ENCODE measurements around the gene PNPLA7.

PNPLA7 gene

DNA sequence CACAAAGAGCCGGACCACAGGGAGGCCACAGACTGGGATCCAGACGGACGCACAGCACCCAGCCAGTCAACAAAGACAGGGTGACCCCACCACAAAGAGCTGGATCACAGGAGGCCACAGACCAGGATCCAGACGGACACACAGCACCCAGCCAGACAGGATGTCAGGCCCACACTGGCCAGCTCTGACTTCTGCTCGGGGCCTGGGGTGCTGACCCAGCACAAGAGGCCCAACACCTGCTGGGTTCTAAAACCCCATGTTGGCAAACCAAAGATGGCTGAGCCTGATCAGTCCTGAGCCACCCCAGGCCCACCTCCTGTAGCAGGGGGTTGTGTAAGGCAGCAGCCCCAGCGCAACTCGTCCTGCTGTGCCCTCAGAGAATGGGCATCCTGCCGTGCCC is 33.8 kb upstream of the PNPLA7 start:
- Histone ChIP-seq H3K4me3 (ENCODE audit: low read length) (no peak overlapping the region), H3K4me1 (ENCODE audit: control insufficient read depth, low read depth, low read length) (peaks cover 1% of the 10 kb centered on the region), H3K27me3 (ENCODE audit: control insufficient read depth, insufficient read depth, low read length) (no peaks in the 10 kb centered on the region), H3K36me3 (ENCODE audit: control insufficient read depth, low read depth, low read length) (peaks cover 56% of the 10 kb centered on the region), H3K27ac (ENCODE audit: low read length) (no peak overlapping the region), H3K9me3 (ENCODE audit: control insufficient read depth, low read depth, low read length) (no peaks in the 10 kb centered on the region), H3K9ac (ENCODE audit: low read length) (no peak overlapping the region)

DNA sequence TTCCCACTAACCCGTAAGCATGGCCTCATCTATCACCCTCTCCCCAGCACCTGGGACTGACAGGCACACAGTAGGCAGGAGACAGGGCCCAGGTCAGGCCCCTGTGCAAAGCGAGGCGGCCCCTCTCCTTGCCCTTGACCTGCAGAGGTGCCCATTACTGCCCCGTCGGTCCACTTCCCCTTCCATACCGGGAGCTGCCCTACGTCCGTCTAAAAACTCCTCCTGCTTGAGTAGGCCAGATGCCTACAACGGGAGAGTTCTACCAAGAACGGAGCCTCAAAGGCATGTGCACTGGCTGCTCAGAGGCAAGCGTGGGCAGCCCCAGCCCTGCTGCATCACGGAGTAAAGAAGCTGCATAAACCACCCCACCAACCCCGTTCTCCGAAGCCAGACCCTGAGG is 33.1 kb upstream of the PNPLA7 start:
- H3K9ac ChIP-seq (ENCODE audit: low read length), result no peak overlapping the region
- H3K27me3 ChIP-seq (ENCODE audit: control insufficient read depth, insufficient read depth, low read length), result no peaks in the 10 kb centered on the region
- H3K36me3 ChIP-seq (ENCODE audit: control insufficient read depth, low read depth, low read length), result peaks cover 50% of the 10 kb centered on the region
- H3K4me1 ChIP-seq (ENCODE audit: control insufficient read depth, low read depth, low read length), result no peaks in the 10 kb centered on the region
- no peaks in the 10 kb centered on the region for H3K9me3 ChIP-seq (ENCODE audit: control insufficient read depth, low read depth, low read length)
- no peak overlapping the region for H3K4me3 ChIP-seq (ENCODE audit: low read length)
- H3K27ac ChIP-seq (ENCODE audit: low read length), result no peak overlapping the region

DNA sequence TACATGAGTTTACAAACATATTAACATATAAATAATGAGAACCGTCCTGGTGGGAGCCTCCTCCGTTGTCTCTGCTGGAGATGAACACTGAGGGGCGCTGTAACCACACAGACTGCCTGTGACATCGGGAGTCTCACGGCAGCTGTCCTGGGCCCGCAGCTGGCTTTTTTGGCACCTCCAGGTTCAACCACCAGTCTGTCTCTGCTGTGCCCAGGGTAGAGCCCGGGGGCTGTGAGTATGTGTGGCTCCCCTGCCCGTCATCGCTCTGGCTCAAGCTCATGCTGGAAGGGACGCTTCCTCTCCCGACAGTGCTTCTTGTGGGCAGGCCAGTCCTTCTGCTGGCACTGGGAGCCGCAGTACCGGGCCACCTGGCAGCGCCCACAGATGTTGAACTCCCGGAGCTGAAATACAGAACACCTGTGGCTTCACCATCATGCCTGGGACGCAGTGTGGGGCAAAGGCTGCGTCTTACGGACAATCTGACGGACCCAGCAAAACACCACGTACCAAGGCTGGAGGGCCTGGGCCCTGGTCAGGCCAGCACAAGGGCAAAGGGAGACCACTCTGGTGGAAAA is 32.2 kb upstream of the PNPLA7 start:
- no peak overlapping the region for H3K27ac ChIP-seq (ENCODE audit: low read length)
- peaks cover 41% of the 10 kb centered on the region for H3K36me3 ChIP-seq (ENCODE audit: control insufficient read depth, low read depth, low read length)
- no peaks in the 10 kb centered on the region for H3K9me3 ChIP-seq (ENCODE audit: control insufficient read depth, low read depth, low read length)
- no peaks in the 10 kb centered on the region for H3K27me3 ChIP-seq (ENCODE audit: control insufficient read depth, insufficient read depth, low read length)
- H3K4me3 ChIP-seq (ENCODE audit: low read length), result no peak overlapping the region
- H3K9ac ChIP-seq (ENCODE audit: low read length), result no peak overlapping the region
- H3K4me1 ChIP-seq (ENCODE audit: control insufficient read depth, low read depth, low read length), result peaks cover 5% of the 10 kb centered on the region

DNA sequence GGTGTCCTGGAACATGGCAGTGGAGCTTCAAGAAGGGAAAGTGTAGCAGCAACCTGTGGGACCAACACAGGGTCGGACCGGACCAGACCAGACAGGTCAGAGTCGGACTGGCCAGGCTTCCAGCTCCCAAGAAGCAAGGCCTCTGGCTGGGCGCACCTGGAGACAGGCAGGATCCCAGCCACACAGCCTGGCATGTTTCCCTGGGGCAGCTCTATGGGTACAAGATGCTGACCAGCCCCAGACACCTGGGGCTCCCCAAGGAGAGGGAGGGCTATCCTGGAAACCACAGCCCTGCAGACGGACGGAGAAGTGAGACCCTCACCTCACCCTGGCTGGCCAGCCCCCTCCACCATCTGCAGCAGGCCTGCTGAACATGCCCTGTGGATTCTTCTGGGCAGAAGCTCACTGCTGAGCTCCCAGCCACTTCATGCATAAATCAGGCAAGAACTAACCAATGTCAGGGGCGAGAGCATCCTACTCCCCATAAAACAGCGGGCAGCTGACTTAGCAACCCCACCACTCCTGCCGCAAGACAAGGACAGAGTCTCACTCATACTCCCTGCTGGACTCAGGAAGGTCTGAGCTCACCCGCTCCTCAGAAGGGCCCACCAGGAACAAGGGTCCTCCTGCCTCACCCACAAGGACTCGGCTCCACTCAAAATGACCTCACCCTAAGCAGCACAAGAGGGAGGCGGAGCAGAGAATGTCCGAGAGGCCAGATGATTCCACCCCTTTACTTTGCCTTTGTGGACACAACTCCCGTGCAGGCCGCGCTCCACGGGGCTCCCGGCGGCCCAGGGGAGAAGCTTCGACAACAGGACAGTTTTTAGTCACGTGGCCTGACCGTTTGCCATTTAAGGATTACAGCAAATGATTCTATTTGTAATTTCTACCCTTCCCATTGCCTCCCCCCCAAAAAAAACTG is 31.4 kb upstream of the PNPLA7 start:
- H3K9ac ChIP-seq (ENCODE audit: low read length), result no peak overlapping the region
- peaks cover 33% of the 10 kb centered on the region for H3K36me3 ChIP-seq (ENCODE audit: control insufficient read depth, low read depth, low read length)
- no peak overlapping the region for H3K27ac ChIP-seq (ENCODE audit: low read length)

DNA sequence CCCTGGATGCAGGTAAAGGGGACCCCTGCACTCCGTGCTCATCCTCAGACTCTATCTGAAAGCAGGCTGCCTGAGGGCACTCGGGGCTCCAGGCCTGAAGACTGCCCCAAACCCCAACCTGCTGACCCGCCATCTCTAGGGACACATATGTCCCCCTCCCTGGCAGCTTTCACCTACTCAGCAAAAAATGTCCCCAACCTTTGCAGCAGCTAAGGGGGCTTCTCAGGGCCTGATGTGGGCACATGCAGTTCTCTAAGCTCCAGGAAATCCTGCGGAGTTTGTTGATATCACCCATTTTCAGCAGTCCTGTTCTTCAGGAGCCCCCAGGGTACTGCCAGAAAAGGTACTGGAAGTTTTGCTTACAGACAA is 30.7 kb upstream of the PNPLA7 start:
- Histone ChIP-seq H3K27ac (ENCODE audit: low read length) (no peak overlapping the region), H3K36me3 (ENCODE audit: control insufficient read depth, low read depth, low read length) (peaks cover 26% of the 10 kb centered on the region), H3K9ac (ENCODE audit: low read length) (no peak overlapping the region)

More for the DNA sequence above, 31.4 kb upstream of the PNPLA7 start:
- H3K9me3 ChIP-seq (ENCODE audit: control insufficient read depth, low read depth, low read length), result no peaks in the 10 kb centered on the region
- peaks cover 6% of the 10 kb centered on the region for H3K4me1 ChIP-seq (ENCODE audit: control insufficient read depth, low read depth, low read length)
- no peak overlapping the region for H3K4me3 ChIP-seq (ENCODE audit: low read length)
- H3K27me3 ChIP-seq (ENCODE audit: control insufficient read depth, insufficient read depth, low read length), result no peaks in the 10 kb centered on the region

DNA sequence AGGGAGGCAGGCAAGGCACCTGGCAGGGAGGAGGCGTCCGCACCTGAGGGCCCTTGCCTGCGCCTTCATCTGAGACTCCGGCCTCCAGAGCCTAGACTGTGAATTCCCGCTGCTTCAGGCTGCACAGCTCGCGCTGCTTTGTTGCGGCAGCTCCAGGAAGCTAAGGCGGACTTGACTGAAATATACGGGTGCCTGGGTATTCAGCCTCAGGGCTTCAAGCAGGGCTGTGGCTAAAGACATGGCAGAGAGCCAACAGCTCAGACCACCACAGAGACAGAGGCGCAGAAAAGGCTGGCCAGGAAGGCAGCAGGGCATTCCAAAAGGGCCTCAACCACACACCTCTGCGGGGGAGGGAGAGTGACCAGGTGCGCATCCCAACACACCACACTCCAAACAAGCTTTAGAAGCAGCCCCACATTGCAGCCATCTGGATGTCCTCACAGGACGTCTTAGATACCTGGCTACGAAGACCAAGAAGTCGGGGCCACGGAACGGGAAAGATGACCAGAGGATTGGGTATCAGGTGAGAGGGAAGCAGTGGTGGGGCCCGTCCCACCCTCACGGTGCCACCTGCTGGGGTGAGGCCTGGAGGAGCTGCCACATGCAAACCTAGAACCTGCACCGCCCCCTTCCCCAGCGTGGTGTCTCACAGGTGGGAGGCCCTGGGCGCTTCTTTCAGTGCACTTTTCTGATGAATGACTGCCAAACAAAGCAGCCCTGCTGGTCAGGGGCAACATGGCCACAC is 30.2 kb upstream of the PNPLA7 start:
- Histone ChIP-seq H3K4me3 (ENCODE audit: low read length) (no peak overlapping the region), H3K27me3 (ENCODE audit: control insufficient read depth, insufficient read depth, low read length) (no peaks in the 10 kb centered on the region), H3K9me3 (ENCODE audit: control insufficient read depth, low read depth, low read length) (no peaks in the 10 kb centered on the region), H3K9ac (ENCODE audit: low read length) (no peak overlapping the region), H3K4me1 (ENCODE audit: control insufficient read depth, low read depth, low read length) (peaks cover 6% of the 10 kb centered on the region), H3K27ac (ENCODE audit: low read length) (no peak overlapping the region), H3K36me3 (ENCODE audit: control insufficient read depth, low read depth, low read length) (peaks cover 26% of the 10 kb centered on the region)

More for the DNA sequence above, 30.7 kb upstream of the PNPLA7 start:
- H3K27me3 ChIP-seq (ENCODE audit: control insufficient read depth, insufficient read depth, low read length), result no peaks in the 10 kb centered on the region
- no peaks in the 10 kb centered on the region for H3K9me3 ChIP-seq (ENCODE audit: control insufficient read depth, low read depth, low read length)
- H3K4me1 ChIP-seq (ENCODE audit: control insufficient read depth, low read depth, low read length), result peaks cover 6% of the 10 kb centered on the region
- H3K4me3 ChIP-seq (ENCODE audit: low read length), result no peak overlapping the region

DNA sequence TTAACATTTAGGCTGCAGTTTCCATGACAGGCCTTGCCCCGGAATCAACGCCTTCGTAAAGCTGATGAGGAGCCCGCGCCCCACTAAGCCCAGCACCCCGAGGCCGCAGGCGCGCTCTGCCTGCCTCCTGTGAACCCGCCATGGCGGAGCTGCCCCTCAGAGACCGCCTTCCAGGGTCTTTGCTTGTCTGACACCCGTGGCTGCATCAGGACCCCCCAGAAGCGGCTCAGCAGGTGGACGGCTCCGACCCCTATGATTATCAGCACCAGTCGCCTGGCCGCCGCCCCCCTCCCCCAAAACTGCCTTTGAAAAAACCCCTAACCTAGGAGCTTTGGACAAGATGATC is 29.0 kb upstream of the PNPLA7 start:
- Histone ChIP-seq H3K9ac (ENCODE audit: low read length) (no peak overlapping the region), H3K4me1 (ENCODE audit: control insufficient read depth, low read depth, low read length) (peaks cover 6% of the 10 kb centered on the region), H3K9me3 (ENCODE audit: control insufficient read depth, low read depth, low read length) (no peaks in the 10 kb centered on the region), H3K27ac (ENCODE audit: low read length) (no peak overlapping the region), H3K4me3 (ENCODE audit: low read length) (peak overlapping the region; percentile 83), H3K36me3 (ENCODE audit: control insufficient read depth, low read depth, low read length) (peaks cover 28% of the 10 kb centered on the region), H3K27me3 (ENCODE audit: control insufficient read depth, insufficient read depth, low read length) (no peaks in the 10 kb centered on the region)

DNA sequence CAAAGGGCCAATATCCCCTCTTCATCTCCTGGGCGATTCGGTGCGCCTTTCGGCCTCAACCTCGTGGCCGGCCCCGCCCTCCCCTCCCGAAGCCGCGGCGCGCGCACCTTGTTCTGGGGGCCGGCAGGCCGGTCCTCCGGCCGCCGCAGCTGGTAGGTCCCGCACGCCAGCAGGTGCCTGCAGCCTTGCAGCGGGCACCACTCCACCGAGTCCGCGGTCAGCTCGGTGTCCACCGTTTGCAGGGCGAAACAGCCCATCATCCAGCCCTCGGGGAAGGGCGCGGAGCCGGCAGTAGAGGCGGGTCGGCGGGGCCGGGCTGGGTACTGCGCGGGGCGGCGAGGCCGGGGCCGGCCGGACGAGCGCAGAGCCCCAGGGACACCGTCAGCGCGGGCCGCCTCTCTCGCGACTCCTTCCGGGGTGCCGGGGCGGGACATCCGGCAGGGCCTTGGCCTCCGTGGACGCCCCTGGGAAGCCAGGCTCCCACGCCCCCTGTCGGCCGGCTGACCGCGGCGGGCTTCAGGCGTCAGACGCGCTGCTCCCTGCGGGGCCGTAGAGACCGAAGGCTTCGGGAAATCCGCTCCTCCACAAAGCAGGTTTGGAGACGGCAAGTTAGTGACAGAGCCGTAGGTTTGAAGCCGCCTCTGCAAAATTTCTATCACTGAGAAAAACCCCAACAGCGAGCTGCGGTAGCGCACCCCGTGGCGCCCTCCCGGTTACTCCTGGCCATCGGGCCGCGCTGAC is 28.5 kb upstream of the PNPLA7 start, which contains the start of gene DPH7:
Gene DPH7 (minus strand): TSS at position 408 of the 741 bp plus-strand sequence. CDS start 148 bp downstream, at position 260.
- Histone ChIP-seq H3K4me3 (ENCODE audit: low read length) (peak within 1 kb of the TSS; percentile 83), H3K27me3 (ENCODE audit: control insufficient read depth, insufficient read depth, low read length) (no peaks in the 10 kb centered on the region), H3K36me3 (ENCODE audit: control insufficient read depth, low read depth, low read length) (peaks cover 33% of the 10 kb centered on the region), H3K4me1 (ENCODE audit: control insufficient read depth, low read depth, low read length) (peaks cover 6% of the 10 kb centered on the region), H3K27ac (ENCODE audit: low read length) (peak within 1 kb of the TSS; percentile 10), H3K9me3 (ENCODE audit: control insufficient read depth, low read depth, low read length) (no peaks in the 10 kb centered on the region), H3K9ac (ENCODE audit: low read length) (peak within 1 kb of the TSS; percentile 68)

DNA sequence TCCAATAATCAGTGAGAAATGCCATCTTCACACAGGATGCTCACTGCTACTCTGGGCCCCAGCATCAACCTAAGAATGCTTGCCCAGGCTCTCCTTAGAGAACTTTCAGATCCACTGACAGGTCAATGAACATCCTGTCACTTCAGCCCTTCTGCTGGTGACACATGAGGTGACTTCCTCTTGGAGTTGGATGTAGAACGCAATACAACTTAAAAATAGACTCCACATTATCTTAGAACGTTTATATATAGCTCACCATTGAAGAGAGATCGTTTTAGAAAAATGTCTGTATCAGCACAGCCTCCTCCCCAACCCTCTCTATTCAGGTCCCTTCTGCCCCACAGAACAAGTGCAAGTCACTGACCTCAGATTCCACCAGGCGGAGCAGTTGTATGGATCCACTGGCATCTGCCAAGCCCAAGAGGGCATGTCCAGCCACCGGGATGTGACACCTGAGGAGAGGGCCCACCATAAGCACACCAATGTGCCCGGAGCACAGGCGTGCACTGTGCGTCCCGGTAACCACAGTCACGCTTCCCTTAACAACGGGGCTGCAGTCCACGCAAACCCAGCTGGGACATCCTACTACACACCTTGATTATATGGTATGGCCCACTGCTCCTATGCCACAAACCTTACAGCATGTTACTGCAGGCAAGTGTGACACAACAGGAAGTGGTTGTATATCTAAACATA is 25.7 kb upstream of the PNPLA7 start:
- H3K9me3 ChIP-seq (ENCODE audit: control insufficient read depth, low read depth, low read length), result no peaks in the 10 kb centered on the region
- no peaks in the 10 kb centered on the region for H3K27me3 ChIP-seq (ENCODE audit: control insufficient read depth, insufficient read depth, low read length)
- H3K4me1 ChIP-seq (ENCODE audit: control insufficient read depth, low read depth, low read length), result peaks cover 6% of the 10 kb centered on the region
- no peak overlapping the region for H3K27ac ChIP-seq (ENCODE audit: low read length)
- H3K9ac ChIP-seq (ENCODE audit: low read length), result no peak overlapping the region
- peaks cover 29% of the 10 kb centered on the region for H3K36me3 ChIP-seq (ENCODE audit: control insufficient read depth, low read depth, low read length)
- no peak overlapping the region for H3K4me3 ChIP-seq (ENCODE audit: low read length)

DNA sequence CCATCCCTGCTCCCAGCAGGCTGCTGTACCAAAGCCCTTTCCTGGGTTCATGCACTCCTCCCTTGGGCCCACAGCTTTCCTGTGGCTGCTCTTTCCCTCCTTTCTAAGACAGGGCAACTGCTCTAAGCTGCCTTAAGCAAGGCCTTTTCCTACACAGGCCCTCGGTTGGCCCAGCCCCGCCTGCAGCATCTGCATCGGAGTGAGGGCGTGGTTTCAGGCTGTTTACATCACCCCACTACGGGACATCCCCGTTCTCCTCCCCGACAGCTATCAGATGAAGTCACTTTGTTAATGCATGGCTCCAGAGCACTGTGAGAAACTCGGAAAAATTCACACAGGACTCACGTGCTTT is 25.1 kb upstream of the PNPLA7 start:
- Histone ChIP-seq H3K9ac (ENCODE audit: low read length) (no peak overlapping the region), H3K9me3 (ENCODE audit: control insufficient read depth, low read depth, low read length) (no peaks in the 10 kb centered on the region), H3K27ac (ENCODE audit: low read length) (no peak overlapping the region), H3K27me3 (ENCODE audit: control insufficient read depth, insufficient read depth, low read length) (no peaks in the 10 kb centered on the region), H3K36me3 (ENCODE audit: control insufficient read depth, low read depth, low read length) (peaks cover 29% of the 10 kb centered on the region), H3K4me1 (ENCODE audit: control insufficient read depth, low read depth, low read length) (peaks cover 6% of the 10 kb centered on the region), H3K4me3 (ENCODE audit: low read length) (no peak overlapping the region)

DNA sequence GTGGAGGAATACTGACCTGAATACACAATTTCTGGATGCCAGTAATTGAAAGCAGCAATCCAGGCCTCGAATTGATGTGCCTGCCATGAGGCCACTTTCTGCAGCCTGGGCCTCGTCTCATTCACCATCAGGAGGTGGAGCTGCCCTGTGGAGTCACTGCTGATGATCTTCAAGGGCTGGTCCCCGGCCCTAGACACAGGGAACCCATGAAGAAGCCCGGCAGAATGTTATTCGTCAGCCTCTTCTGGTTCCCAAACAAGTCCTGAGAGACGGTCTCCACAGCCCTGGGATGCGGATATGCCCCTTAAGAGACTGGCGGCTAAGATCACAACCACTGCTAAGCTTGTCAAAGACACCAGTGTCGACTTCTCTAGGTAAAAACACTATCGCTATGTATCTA is 24.0 kb upstream of the PNPLA7 start:
- H3K9ac ChIP-seq (ENCODE audit: low read length), result no peak overlapping the region
- no peak overlapping the region for H3K4me3 ChIP-seq (ENCODE audit: low read length)

More for the DNA sequence above, 24.0 kb upstream of the PNPLA7 start:
- Histone ChIP-seq H3K27ac (ENCODE audit: low read length) (no peak overlapping the region), H3K36me3 (ENCODE audit: control insufficient read depth, low read depth, low read length) (peaks cover 29% of the 10 kb centered on the region), H3K27me3 (ENCODE audit: control insufficient read depth, insufficient read depth, low read length) (no peaks in the 10 kb centered on the region), H3K4me1 (ENCODE audit: control insufficient read depth, low read depth, low read length) (peaks cover 6% of the 10 kb centered on the region), H3K9me3 (ENCODE audit: control insufficient read depth, low read depth, low read length) (no peaks in the 10 kb centered on the region)
